ENCODE data around the gene ULK1.
A peak's percentile ranks its signal among the peaks of the same experiment; 100 is the strongest.

ULK1 gene

DNA sequence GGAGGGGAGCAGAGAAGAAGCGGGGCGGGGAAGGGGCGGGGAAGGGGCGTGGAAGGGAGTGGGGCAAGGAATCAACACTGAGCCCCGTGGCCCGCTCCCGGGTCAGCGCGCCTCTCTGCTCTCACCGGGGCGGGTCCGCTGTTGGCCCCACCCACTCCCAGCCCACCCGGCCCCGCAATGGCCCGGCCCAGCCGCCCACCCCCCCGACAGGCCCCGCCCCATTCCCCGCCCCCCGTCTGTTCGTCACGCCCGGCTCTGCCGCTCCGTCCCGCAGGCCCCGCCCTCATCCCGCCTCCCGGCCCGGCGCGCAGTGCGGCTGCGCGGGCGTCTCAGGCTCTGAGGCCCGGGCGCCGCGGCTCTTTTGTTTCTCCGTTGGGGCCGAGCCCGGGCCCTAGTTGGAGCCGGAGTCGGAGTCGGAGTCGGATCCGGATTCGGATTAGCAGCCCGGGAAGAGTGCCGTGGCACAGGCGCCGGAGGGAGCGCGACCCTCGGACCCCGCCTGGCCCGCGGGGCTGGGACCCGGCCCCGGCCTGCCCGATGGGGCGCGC lies at the start of gene ULK1:
ULK1 (plus strand) TSS at position 310 of the 548 bp plus-strand sequence. CDS start 380 bp downstream, outside the sequence.
- peaks cover 12% of the 10 kb centered on the region for H3K36me3 Mint-ChIP-seq
- peak; percentile 92 to 95 for DNase-seq (ENCODE audit: low spot score in 2 of 2)
- peak within 1 kb of the TSS; percentile 80 for H3K4me3 Mint-ChIP-seq
- no peaks in the 10 kb centered on the region for H3K9me3 Mint-ChIP-seq
- peak; percentile 82 for ATAC-seq
- peak within 1 kb of the TSS; percentile 76 for H3K27ac Mint-ChIP-seq
- H3K4me1 Mint-ChIP-seq = peaks cover 13% of the 10 kb centered on the region

DNA sequence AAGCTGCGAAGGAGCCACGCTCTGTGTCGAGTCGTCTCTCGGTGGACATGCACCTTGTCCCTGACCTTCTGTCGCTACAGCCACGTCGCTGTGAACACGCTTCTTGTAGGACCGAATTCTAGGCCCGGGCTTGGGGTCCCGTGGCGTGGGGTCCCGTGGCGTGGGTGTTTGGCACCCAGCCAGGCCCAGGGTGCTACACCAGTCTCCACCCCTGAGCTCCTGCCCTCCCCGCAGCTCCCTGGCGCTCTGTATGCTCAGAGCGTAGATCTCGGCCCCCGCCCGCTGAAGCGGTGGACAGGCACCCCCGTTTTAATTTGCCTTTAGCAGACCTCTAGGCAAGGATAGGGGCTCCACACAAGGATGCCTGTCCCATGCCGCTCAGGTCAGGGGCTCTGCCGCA lies 49.8 kb upstream of the ULK1 start:
- no peak for ATAC-seq
- H3K4me3 Mint-ChIP-seq = no peak overlapping the region
- H3K36me3 Mint-ChIP-seq = no peaks in the 10 kb centered on the region
- H3K4me1 Mint-ChIP-seq = no peaks in the 10 kb centered on the region
- DNase-seq (ENCODE audit: low spot score in 2 of 2) = no peak
- H3K27ac Mint-ChIP-seq = no peak overlapping the region
- no peaks in the 10 kb centered on the region for H3K9me3 Mint-ChIP-seq

DNA sequence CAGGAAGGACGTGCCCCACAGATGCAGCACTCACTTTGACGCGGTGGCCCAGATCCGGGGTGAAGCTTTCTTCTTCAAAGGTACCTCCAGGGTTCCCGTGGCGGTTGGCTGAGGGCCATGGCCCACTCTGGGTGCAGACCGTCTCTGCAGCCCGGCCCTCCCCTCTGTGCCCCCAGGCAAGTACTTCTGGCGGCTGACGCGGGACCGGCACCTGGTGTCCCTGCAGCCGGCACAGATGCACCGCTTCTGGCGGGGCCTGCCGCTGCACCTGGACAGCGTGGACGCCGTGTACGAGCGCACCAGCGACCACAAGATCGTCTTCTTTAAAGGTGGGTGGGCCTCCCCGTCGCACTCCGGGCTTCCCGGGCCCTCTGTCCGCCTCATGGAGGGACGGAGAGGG lies 49.3 kb upstream of the ULK1 start:
- no peaks in the 10 kb centered on the region for H3K4me1 Mint-ChIP-seq
- H3K4me3 Mint-ChIP-seq = no peak overlapping the region
- no peak overlapping the region for H3K27ac Mint-ChIP-seq
- H3K9me3 Mint-ChIP-seq = no peaks in the 10 kb centered on the region
- DNase-seq (ENCODE audit: low spot score in 2 of 2) (no peak), ATAC-seq (no peak)
- no peaks in the 10 kb centered on the region for H3K36me3 Mint-ChIP-seq

DNA sequence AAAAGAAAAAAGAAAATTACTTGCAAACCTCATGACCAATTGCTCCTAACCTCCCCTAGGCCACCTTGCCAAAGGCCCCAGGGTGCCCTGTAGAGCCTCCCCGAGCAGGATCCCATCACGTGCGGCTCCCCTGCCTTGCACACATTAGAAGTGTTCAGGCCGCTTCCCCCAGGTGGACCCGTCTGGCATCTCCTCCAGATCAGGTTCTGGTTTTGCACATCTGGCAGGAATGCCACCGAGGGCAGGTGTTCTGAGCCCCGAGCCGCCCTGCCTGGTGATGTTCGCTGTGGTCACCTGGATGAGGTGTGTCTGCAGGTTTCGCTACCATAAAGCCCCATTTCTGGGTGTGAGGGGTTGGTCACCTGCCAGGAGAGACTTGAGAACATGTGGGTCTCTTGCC lies 47.0 kb upstream of the ULK1 start:
- Mint-ChIP-seq H3K4me3 (no peak overlapping the region), H3K9me3 (no peaks in the 10 kb centered on the region), H3K36me3 (no peaks in the 10 kb centered on the region), H3K4me1 (no peaks in the 10 kb centered on the region), H3K27ac (no peak overlapping the region)
- DNase-seq (ENCODE audit: low spot score in 2 of 2) (no peak), ATAC-seq (no peak)

DNA sequence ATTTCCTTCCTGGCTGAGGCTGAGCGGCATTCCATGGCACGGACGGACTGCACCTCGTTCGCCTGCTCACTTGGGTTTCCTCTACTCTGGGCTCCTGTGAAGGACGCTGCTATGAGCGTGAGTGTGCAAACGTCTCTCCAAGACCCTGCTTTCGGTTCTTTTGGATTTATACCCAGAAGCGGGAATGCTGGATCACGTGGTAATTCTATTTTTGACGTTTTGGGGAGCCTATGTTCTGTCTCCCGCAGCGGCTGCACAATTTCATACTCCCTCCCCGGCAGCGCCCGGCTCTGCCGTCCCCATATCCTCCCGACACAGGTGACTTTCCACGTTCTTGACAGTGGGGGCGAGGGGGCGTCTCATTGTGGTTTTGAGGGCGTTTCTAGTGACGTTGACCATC lies 45.7 kb upstream of the ULK1 start:
- Mint-ChIP-seq H3K4me3 (no peak overlapping the region), H3K4me1 (no peaks in the 10 kb centered on the region), H3K9me3 (no peaks in the 10 kb centered on the region), H3K27ac (no peak overlapping the region), H3K36me3 (no peaks in the 10 kb centered on the region)
- DNase-seq (ENCODE audit: low spot score in 2 of 2) (no peak), ATAC-seq (no peak)

DNA sequence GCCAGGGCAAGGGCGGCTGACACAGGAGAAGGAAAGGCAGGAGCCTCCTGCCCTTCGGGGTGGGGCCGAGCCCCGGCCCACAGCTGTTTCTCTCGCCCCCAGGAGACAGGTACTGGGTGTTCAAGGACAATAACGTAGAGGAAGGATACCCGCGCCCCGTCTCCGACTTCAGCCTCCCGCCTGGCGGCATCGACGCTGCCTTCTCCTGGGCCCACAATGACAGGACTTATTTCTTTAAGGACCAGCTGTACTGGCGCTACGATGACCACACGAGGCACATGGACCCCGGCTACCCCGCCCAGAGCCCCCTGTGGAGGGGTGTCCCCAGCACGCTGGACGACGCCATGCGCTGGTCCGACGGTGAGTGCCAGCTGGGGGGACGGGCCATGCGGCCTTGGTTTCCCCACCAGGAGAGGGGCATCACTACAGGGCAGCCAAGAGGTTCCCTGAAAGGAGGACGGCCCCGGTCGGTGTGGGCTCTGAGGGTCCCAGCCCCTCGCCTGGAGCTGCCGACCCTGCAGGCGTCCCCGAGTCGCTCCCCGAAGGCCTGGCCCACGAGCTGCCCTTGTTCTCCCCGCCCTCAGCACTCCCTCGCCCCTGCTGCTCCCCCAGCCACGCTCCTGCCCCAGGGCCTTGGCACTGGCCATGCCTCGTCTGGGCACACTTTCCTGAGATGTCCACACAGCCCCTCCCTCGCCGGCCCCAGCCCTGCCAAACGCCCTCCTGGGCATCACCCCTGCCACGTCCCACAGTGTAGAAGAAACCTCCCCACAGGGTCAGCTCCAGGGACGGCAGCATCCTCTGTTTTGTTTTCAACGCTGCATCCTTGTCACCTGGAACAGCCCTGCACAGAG lies 44.5 kb upstream of the ULK1 start:
- Mint-ChIP-seq H3K27ac (no peak overlapping the region), H3K9me3 (no peaks in the 10 kb centered on the region), H3K4me3 (no peak overlapping the region), H3K36me3 (no peaks in the 10 kb centered on the region), H3K4me1 (no peaks in the 10 kb centered on the region)
- DNase-seq (ENCODE audit: low spot score in 2 of 2) (no peak), ATAC-seq (no peak)

DNA sequence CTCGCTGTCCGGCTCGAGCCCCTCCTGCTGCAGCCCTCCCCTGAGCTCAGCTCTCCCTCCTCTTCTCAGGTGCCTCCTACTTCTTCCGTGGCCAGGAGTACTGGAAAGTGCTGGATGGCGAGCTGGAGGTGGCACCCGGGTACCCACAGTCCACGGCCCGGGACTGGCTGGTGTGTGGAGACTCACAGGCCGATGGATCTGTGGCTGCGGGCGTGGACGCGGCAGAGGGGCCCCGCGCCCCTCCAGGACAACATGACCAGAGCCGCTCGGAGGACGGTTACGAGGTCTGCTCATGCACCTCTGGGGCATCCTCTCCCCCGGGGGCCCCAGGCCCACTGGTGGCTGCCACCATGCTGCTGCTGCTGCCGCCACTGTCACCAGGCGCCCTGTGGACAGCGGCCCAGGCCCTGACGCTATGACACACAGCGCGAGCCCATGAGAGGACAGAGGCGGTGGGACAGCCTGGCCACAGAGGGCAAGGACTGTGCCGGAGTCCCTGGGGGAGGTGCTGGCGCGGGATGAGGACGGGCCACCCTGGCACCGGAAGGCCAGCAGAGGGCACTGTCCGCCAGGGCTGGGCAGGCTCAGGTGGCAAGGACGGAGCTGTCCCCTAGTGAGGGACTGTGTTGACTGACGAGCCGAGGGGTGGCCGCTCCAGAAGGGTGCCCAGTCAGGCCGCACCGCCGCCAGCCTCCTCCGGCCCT lies 43.4 kb upstream of the ULK1 start:
- H3K4me3 Mint-ChIP-seq = no peak overlapping the region
- H3K36me3 Mint-ChIP-seq = no peaks in the 10 kb centered on the region
- peak; percentile 50 for ATAC-seq
- H3K4me1 Mint-ChIP-seq = no peaks in the 10 kb centered on the region
- no peak overlapping the region for H3K27ac Mint-ChIP-seq
- DNase-seq (ENCODE audit: low spot score in 2 of 2) = no peak
- H3K9me3 Mint-ChIP-seq = no peaks in the 10 kb centered on the region

DNA sequence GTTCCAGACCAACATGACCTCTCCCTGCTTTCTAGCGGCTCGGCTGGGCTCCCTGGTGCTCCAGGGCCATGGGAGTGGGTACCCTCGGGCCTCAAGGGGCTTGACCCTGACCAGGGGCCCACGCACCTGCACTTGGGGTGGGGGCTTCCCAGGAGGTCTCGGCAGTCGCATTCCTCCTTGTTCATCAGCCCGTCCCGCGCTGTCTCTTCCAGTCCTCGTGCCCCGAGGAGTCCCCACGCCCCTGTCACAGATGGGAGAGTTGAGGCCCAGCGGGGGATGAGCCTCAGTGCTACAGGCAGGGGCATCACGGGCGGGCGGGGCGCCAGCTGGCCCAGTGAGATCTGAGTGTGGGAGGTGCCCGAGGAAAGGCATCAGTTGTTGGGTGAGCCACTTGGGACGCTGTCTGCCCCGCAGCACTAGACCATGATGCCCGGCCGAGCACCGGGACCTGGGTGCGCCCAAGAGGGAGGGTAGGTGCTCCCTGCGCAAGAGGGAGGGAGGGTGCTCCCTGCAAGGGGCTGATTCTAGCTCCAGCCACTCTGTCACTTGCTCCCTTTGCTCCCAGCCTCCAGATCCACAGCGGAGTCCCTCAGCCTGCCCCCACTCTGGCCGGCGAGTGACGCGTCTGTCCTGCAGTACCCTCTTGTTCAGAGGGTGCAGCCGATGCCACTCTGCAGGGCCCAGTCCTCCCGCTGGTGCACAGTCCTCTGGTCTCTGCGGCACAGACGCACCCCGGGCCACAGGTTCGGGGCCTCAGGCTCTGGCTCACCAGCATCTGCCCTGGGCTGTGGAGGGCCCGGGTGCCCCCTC lies 42.5 kb upstream of the ULK1 start:
- DNase-seq (ENCODE audit: low spot score in 2 of 2) = no peak
- peak; percentile 17 for ATAC-seq
- Mint-ChIP-seq H3K4me3 (no peak overlapping the region), H3K36me3 (no peaks in the 10 kb centered on the region), H3K27ac (no peak overlapping the region), H3K9me3 (no peaks in the 10 kb centered on the region), H3K4me1 (peaks cover 8% of the 10 kb centered on the region)

DNA sequence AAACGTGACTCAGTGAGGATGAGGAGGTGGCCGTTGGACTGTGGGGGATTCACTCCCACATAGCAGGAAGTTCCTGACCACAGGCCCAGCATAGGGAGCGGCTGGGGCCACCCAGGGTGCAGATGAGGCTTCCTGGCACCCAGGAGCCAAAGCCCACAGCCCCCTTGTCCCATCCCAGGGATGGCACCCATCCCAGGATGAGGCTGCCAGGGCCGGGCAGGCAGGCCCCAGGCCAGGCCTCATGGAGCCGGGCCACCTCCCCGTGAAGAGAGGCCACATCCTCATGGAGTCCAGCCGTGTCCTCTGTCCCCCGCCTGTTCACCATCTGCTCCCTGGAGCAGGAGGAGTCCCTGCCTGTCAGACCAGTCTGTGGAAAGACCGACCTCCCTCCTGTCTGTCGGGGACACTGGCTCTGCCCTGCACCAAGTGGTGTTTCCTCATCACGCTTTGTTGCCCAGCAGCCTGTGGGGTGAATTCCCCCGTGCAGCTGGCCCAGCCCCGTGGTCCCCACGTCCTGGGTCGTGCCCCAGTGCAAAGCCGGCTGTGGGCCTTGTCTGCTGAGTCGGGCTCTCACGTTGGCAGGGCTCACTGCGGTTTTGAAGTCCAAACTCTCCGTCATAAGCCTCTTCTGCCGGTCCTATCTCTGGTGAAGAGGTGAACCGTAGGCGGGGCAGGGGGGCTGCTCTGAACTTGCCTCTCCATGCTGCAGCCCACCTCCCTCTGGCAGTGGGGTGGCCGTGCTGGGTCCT lies 41.7 kb upstream of the ULK1 start:
- ATAC-seq (no peak), DNase-seq (ENCODE audit: low spot score in 2 of 2) (no peak)
- H3K36me3 Mint-ChIP-seq = no peaks in the 10 kb centered on the region
- H3K9me3 Mint-ChIP-seq = no peaks in the 10 kb centered on the region
- H3K4me3 Mint-ChIP-seq = no peak overlapping the region
- H3K4me1 Mint-ChIP-seq = peaks cover 9% of the 10 kb centered on the region
- no peak overlapping the region for H3K27ac Mint-ChIP-seq

DNA sequence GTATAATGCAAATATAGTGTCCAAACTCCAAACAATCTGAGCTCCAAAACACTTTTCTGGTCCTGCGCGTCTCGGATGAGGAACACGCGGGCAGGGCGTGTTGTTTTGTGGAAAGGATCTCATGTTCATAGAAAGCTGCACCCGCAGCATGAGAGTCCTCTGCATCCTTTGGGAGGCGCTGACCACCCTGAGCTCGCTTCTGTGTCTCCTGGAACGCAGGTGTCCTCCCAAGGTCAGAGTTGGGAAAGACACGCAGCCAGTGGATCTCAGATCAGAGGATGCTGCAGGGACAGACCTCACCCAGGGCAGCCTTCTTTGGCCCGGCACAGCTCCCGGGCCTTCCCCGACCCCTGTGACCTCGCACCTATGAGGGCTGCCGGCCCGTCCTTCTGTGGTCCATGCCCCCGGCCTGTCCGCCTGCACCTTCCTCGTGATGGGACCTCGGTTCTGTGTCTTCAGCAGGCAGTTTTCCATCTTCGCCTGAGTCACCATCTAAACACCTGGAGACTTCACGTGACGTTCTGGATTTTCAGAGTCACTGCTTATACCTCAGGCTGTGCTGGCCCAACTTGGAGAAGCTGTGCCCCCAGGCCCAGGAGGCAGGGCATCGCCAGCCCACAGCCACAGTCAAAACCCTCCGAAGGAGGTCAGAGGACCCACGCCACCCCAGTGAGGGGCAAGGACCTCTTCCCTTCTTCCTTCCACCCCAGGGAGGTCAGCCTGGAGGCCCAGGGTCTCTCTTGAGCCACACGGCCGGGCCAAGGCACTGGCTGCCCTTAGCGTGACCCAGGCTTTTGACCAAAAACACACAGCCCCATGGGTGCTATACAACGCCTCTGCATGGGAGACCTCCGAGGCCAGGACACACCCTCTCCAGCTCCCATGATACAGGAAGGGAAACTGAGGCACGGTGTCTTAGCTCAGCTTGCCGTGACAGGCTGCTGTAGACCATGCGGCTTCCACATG lies 40.3 kb upstream of the ULK1 start:
- H3K27ac Mint-ChIP-seq = no peak overlapping the region

DNA sequence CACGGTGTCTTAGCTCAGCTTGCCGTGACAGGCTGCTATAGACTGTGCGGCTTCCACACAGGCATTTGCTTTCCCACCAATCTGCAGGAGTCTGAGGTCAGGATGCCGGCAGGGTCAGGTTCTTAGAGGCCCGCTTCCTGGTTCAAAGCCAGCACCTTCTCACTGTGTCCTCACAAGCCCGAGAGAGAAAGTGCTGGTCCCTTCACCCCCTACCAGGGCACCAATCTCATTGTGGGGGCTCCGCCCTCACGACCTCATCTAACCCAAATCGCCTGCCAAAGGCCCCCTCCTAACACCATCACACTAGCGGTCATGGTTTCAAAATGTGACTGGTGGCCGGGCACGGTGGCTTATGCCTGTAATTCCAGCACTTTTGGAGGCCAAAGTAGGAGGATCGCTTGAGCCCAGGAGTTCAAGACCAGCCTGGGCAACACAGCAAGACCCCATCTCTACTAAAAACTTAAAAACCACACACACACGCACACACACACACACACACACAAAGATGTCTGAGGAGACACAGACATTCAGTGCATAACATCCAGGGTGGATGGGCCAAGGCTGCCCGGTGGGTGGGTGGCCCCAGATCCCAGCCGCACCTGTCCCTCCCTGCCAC lies 39.5 kb upstream of the ULK1 start:
- Mint-ChIP-seq H3K4me1 (peaks cover 20% of the 10 kb centered on the region), H3K9me3 (no peaks in the 10 kb centered on the region), H3K27ac (no peak overlapping the region), H3K4me3 (no peak overlapping the region), H3K36me3 (no peaks in the 10 kb centered on the region)
- no peak for DNase-seq (ENCODE audit: low spot score in 2 of 2)
- ATAC-seq = no peak

More for the DNA sequence above, 40.3 kb upstream of the ULK1 start:
- Mint-ChIP-seq H3K4me1 (peaks cover 19% of the 10 kb centered on the region), H3K9me3 (no peaks in the 10 kb centered on the region), H3K4me3 (no peak overlapping the region), H3K36me3 (no peaks in the 10 kb centered on the region)
- ATAC-seq = no peak
- DNase-seq (ENCODE audit: low spot score in 2 of 2) = no peak

DNA sequence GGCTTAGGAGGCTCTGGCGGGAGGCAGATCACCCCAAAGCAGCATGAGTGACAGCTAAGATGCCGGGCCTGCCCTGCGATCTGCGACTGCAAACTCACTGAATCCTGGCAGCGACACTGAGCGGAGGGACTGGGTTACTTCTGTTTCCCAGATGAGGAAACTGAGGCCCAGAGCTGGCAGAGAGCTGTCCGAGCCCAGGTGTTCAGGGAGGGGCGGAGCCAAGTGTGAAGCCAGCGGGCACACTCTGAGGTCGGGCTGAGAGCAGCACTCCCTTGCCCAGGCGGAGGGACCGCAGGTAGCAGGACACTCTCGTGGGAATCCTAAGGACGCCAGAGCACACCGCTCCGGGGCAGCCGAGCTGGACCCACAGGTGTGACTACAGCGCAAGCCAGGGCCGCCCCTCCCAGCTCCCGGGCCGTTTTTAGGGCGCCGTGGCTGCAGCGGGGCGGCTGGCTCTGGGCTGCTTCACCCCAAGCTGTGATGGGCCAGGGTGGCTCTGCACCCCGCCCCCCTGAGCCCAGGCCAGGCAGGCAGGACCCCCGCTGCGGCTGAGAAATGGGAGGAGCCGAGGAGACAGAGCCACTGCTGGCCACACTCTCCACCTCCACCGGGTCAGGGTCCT lies 38.8 kb upstream of the ULK1 start:
- H3K27ac Mint-ChIP-seq = no peak overlapping the region

More for the DNA sequence above, 38.8 kb upstream of the ULK1 start:
- no peak overlapping the region for H3K4me3 Mint-ChIP-seq
- DNase-seq (ENCODE audit: low spot score in 2 of 2) = no peak
- no peak for ATAC-seq
- peaks cover 27% of the 10 kb centered on the region for H3K4me1 Mint-ChIP-seq
- H3K36me3 Mint-ChIP-seq = no peaks in the 10 kb centered on the region
- no peaks in the 10 kb centered on the region for H3K9me3 Mint-ChIP-seq
